ENCODE data around the gene PNPLA5.

The PNPLA5 gene

GRCh38 chr22:43857367-43857766 lies 34.4 kb downstream of the PNPLA5 start:
- TF ChIP-seq TAF1 (IDR thresholded peaks at IDR 0.05; ENCODE audit: low read depth) (no peak), REST (IDR thresholded peaks at IDR 0.05; ENCODE audit: low read depth) (no peak), NFIC (IDR thresholded peaks at IDR 0.05) (no peak), CEBPB (IDR thresholded peaks at IDR 0.05) (no peak), RAD21 (IDR thresholded peaks at IDR 0.05; ENCODE audit: low read depth) (no peak), FOXM1 (IDR thresholded peaks at IDR 0.05; ENCODE audit: borderline replicate concordance, low read depth) (no peak), TEAD4 (IDR thresholded peaks at IDR 0.05) (no peak), EGR1 (IDR thresholded peaks at IDR 0.05) (no peak), ZBTB7A (IDR thresholded peaks at IDR 0.05; ENCODE audit: low read depth) (no peak), EP300 (IDR thresholded peaks at IDR 0.05; ENCODE audit: borderline replicate concordance) (no peak), CREB1 (IDR thresholded peaks at IDR 0.05; ENCODE audit: low read depth) (no peak), TCF12 (IDR thresholded peaks at IDR 0.05; ENCODE audit: low read depth) (no peak), YY1 (IDR thresholded peaks at IDR 0.05; ENCODE audit: low read depth) (no peak)
- TF ChIP-seq, protein P1, sequence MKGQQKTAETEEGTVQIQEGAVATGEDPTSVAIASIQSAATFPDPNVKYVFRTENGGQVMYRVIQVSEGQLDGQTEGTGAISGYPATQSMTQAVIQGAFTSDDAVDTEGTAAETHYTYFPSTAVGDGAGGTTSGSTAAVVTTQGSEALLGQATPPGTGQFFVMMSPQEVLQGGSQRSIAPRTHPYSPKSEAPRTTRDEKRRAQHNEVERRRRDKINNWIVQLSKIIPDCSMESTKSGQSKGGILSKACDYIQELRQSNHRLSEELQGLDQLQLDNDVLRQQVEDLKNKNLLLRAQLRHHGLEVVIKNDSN (IDR thresholded peaks at IDR 0.05), result no peak
- TF ChIP-seq, protein P2, sequence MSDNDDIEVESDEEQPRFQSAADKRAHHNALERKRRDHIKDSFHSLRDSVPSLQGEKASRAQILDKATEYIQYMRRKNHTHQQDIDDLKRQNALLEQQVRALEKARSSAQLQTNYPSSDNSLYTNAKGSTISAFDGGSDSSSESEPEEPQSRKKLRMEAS (IDR thresholded peaks at IDR 0.05), result no peak

GRCh38 chr22:43855431-43855830 lies 36.4 kb downstream of the PNPLA5 start:
- TF ChIP-seq NFIC (IDR thresholded peaks at IDR 0.05) (no peak), ZBTB7A (IDR thresholded peaks at IDR 0.05; ENCODE audit: low read depth) (no peak), TAF1 (IDR thresholded peaks at IDR 0.05; ENCODE audit: low read depth) (no peak), FOXM1 (IDR thresholded peaks at IDR 0.05; ENCODE audit: borderline replicate concordance, low read depth) (no peak), TEAD4 (IDR thresholded peaks at IDR 0.05) (no peak), REST (IDR thresholded peaks at IDR 0.05; ENCODE audit: low read depth) (no peak), CEBPB (IDR thresholded peaks at IDR 0.05) (no peak), CREB1 (IDR thresholded peaks at IDR 0.05; ENCODE audit: low read depth) (no peak), EP300 (IDR thresholded peaks at IDR 0.05; ENCODE audit: borderline replicate concordance) (no peak), TCF12 (IDR thresholded peaks at IDR 0.05; ENCODE audit: low read depth) (no peak), EGR1 (IDR thresholded peaks at IDR 0.05) (no peak), RAD21 (IDR thresholded peaks at IDR 0.05; ENCODE audit: low read depth) (no peak), YY1 (IDR thresholded peaks at IDR 0.05; ENCODE audit: low read depth) (no peak)
- TF ChIP-seq, protein P1 (IDR thresholded peaks at IDR 0.05), result no peak
- TF ChIP-seq, protein P2 (IDR thresholded peaks at IDR 0.05), result no peak

GRCh38 chr22:43854786-43855271 lies 37.0 kb downstream of the PNPLA5 start:
- TF ChIP-seq EGR1 (IDR thresholded peaks at IDR 0.05), result no peak
- TF ChIP-seq CREB1 (IDR thresholded peaks at IDR 0.05; ENCODE audit: low read depth), result no peak
- no peak for TF ChIP-seq ZBTB7A (IDR thresholded peaks at IDR 0.05; ENCODE audit: low read depth)
- no peak for TF ChIP-seq TEAD4 (IDR thresholded peaks at IDR 0.05)
- no peak for TF ChIP-seq EP300 (IDR thresholded peaks at IDR 0.05; ENCODE audit: borderline replicate concordance)
- TF ChIP-seq TCF12 (IDR thresholded peaks at IDR 0.05; ENCODE audit: low read depth), result no peak

GRCh38 chr22:43854121-43854785 lies 37.6 kb downstream of the PNPLA5 start:
- no peak for TF ChIP-seq REST (IDR thresholded peaks at IDR 0.05; ENCODE audit: low read depth)

Measured in Ishikawa (cell line).